Measurements from ENCODE around the gene CEACAM3. TPM values are rescaled to one million over a fixed set of nuclear protein-coding genes. Genes with fewer than 3 reads are reported as not detected.
"Not testable (repeated sequence)": the region's sequence is repeated elsewhere in the genome, so short reads cannot be mapped to it uniquely, and the experiment has no call there.

CEACAM3 gene
- total RNA-seq, result 0.26 TPM in 1 of 2 replicates, not detected in the other

- no peaks in the 10 kb centered on the region for H3K27me3 ChIP-seq (ENCODE audit: control insufficient read depth, insufficient read depth, low read length)
- FAIRE-seq, result no peak
- no peak within 1 kb of the TSS for H3K4me3 ChIP-seq (ENCODE audit: low read depth, low read length)
- H3K36me3 ChIP-seq (ENCODE audit: control insufficient read depth, insufficient read depth, low read length), result no peaks in the 10 kb centered on the region
- no peak for DNase-seq (ENCODE audit: low read depth)
- TF ChIP-seq CTCF (IDR thresholded peaks at IDR 0.05; ENCODE audit: insufficient read depth, low read length, severe bottlenecking), result no peak
Measured at GRCh38 chr19:41796362-41796761, at the start of gene CEACAM3. CEACAM3 (plus strand) TSS chr19:41796587; CDS start chr19:41796678, 91 bp downstream.

GRCh38 chr19:41746593-41747227 lies 49.7 kb upstream of the CEACAM3 start:
- peak; percentile 75 for TF ChIP-seq CTCF (IDR thresholded peaks at IDR 0.05; ENCODE audit: insufficient read depth, low read length, severe bottlenecking)
- peaks cover 9% of the 10 kb centered on the region for H3K27me3 ChIP-seq (ENCODE audit: control insufficient read depth, insufficient read depth, low read length)
- no peak overlapping the region for H3K4me3 ChIP-seq (ENCODE audit: low read depth, low read length)
- FAIRE-seq (peak; percentile 75), DNase-seq (ENCODE audit: low read depth) (peak; percentile 57)
- no peaks in the 10 kb centered on the region for H3K36me3 ChIP-seq (ENCODE audit: control insufficient read depth, insufficient read depth, low read length)

GRCh38 chr19:41748012-41748411 lies 48.4 kb upstream of the CEACAM3 start:
- DNase-seq (ENCODE audit: low read depth) (no peak), FAIRE-seq (no peak)
- peaks cover 9% of the 10 kb centered on the region for H3K27me3 ChIP-seq (ENCODE audit: control insufficient read depth, insufficient read depth, low read length)
- TF ChIP-seq CTCF (IDR thresholded peaks at IDR 0.05; ENCODE audit: insufficient read depth, low read length, severe bottlenecking), result no peak
- H3K4me3 ChIP-seq (ENCODE audit: low read depth, low read length), result no peak overlapping the region
- H3K36me3 ChIP-seq (ENCODE audit: control insufficient read depth, insufficient read depth, low read length), result no peaks in the 10 kb centered on the region

- H3K36me3 ChIP-seq (ENCODE audit: control insufficient read depth, insufficient read depth, low read length); H3K4me3 ChIP-seq (ENCODE audit: low read depth, low read length); H3K27me3 ChIP-seq (ENCODE audit: control insufficient read depth, insufficient read depth, low read length): not testable (repeated sequence)
- peak; percentile 82 for DNase-seq (ENCODE audit: low read depth)
- peak; percentile 50 for FAIRE-seq
Measured at GRCh38 chr19:41750248-41751134, 45.9 kb upstream of the CEACAM3 start.

GRCh38 chr19:41753159-41753558 lies 43.2 kb upstream of the CEACAM3 start:
- Histone ChIP-seq H3K36me3 (ENCODE audit: control insufficient read depth, insufficient read depth, low read length) (no peaks in the 10 kb centered on the region), H3K27me3 (ENCODE audit: control insufficient read depth, insufficient read depth, low read length) (peaks cover 5% of the 10 kb centered on the region), H3K4me3 (ENCODE audit: low read depth, low read length) (no peak overlapping the region)
- TF ChIP-seq CTCF (IDR thresholded peaks at IDR 0.05; ENCODE audit: insufficient read depth, low read length, severe bottlenecking), result peak; percentile 89
- DNase-seq (ENCODE audit: low read depth) (peak; percentile 36), FAIRE-seq (no peak)

GRCh38 chr19:41753936-41754529 lies 42.4 kb upstream of the CEACAM3 start:
- H3K36me3 ChIP-seq (ENCODE audit: control insufficient read depth, insufficient read depth, low read length), result no peaks in the 10 kb centered on the region
- peak; percentile 70 for TF ChIP-seq CTCF (IDR thresholded peaks at IDR 0.05; ENCODE audit: insufficient read depth, low read length, severe bottlenecking)
- DNase-seq (ENCODE audit: low read depth) (peak; percentile 37), FAIRE-seq (no peak)
- no peaks in the 10 kb centered on the region for H3K27me3 ChIP-seq (ENCODE audit: control insufficient read depth, insufficient read depth, low read length)
- H3K4me3 ChIP-seq (ENCODE audit: low read depth, low read length), result no peak overlapping the region
